ENCODE measurements around the gene ALDH4A1. TPM values are rescaled to one million over a fixed set of nuclear protein-coding genes. Genes with fewer than 3 reads are reported as not detected.

The ALDH4A1 gene
- total RNA-seq, 1 experiment from 2014 or later = 31.0 TPM

DNA sequence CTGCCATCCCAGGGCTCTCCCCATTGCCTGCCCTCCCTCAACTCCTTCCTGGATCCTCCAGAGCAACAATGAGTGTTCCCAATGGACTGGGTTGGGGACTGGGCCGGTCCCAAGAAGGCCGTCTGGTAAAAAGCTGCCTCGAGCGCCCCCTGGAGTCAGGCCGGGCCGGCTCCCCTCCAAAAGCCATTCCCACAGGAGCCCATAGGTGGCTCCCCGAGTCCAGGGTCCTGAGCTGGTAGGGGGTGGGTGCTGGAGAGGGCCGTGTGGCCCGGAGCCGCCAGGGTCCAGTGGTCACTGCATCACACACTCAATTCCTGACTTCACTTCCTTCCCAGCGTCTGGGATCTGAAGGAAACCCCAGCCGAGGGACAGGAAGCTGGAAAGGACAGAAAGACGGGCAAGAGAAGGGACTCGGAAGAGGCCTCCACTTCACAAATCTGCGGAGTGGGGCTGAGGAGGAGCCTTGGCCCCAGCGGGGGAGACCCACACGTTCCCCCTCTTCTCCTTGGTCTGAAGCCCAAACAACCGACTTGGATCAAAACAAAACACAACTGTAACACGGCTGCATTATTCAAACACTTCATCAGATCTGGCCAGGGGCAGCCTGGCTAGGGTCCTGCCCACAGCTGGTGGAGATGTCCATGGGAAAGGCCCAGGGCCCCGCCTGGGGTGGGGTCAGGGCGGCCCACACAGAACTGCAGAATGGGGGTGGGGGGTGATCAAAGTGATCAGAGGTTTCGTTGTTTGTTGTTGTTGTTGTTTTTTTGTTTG lies 10.9 kb upstream of the ALDH4A1 start (continued):
- TF ChIP-seq, protein P1, sequence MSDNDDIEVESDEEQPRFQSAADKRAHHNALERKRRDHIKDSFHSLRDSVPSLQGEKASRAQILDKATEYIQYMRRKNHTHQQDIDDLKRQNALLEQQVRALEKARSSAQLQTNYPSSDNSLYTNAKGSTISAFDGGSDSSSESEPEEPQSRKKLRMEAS (CRISPR knock-in tag; IDR thresholded peaks at IDR 0.05) = peak; percentile 24; the same call in 1 of the 2 replicates
- no peak for TF ChIP-seq TCF7 (CRISPR knock-in tag; IDR thresholded peaks at IDR 0.05; ENCODE audit: low read depth)

DNA sequence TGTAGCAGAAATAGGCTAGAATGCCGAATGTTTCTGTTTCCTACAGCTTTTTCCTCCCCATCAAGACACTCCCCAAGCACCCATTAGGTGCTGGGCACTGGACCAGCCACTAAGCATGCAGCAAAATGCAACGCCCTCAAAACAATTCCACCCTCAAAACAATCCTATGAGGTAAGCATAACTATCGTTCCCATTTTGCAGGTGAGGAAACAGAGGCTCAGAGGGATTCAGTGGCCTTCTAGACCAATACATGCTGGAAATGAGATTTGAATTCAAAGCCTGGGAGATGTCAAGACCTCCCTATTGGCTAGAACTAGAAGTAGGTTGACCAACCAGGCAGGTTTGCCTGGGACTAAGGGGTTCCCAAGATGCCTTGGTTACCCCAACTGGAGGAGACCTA lies 10.2 kb upstream of the ALDH4A1 start:
- Mint-ChIP-seq H3K27me3 (ENCODE audit: low read depth) (no peaks in the 10 kb centered on the region), H3K4me1 (peaks cover 11% of the 10 kb centered on the region), H3K9me3 (no peaks in the 10 kb centered on the region), H3K4me3 (no peak overlapping the region), H3K36me3 (no peaks in the 10 kb centered on the region; the same call in 1 of the 2 replicates), H3K27ac (no peak overlapping the region)
- DNase-seq (ENCODE audit: low spot score) (no peak), ATAC-seq (no peak)
- CTCF ChIA-PET = interaction anchor here (0.7 to 6.9 kb wide), 47 partner anchors 9 to 376 kb away, joined by 3 to 107 read pairs (median 8); partner anchors contain the start of genes AKR7A3, ALDH4A1 and IFFO2
- no peak for TF ChIP-seq ZBTB21 (CRISPR knock-in tag; IDR thresholded peaks at IDR 0.05; ENCODE audit: borderline replicate concordance)
- TF ChIP-seq ZNF416 (CRISPR knock-in tag; IDR thresholded peaks at IDR 0.05) = no peak
- no peak for TF ChIP-seq MLX (CRISPR knock-in tag; IDR thresholded peaks at IDR 0.05)
- TF ChIP-seq PREB (CRISPR knock-in tag; IDR thresholded peaks at IDR 0.05; ENCODE audit: borderline replicate concordance) = no peak
- TF ChIP-seq, protein P2, sequence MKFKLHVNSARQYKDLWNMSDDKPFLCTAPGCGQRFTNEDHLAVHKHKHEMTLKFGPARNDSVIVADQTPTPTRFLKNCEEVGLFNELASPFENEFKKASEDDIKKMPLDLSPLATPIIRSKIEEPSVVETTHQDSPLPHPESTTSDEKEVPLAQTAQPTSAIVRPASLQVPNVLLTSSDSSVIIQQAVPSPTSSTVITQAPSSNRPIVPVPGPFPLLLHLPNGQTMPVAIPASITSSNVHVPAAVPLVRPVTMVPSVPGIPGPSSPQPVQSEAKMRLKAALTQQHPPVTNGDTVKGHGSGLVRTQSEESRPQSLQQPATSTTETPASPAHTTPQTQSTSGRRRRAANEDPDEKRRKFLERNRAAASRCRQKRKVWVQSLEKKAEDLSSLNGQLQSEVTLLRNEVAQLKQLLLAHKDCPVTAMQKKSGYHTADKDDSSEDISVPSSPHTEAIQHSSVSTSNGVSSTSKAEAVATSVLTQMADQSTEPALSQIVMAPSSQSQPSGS (CRISPR knock-in tag; IDR thresholded peaks at IDR 0.05; ENCODE audit: borderline replicate concordance, low read depth) = no peak
- TF ChIP-seq, protein P1 (CRISPR knock-in tag; IDR thresholded peaks at IDR 0.05) = no peak
- TF ChIP-seq PRRX2 (CRISPR knock-in tag; IDR thresholded peaks at IDR 0.05) = no peak
- TF ChIP-seq, protein P3, sequence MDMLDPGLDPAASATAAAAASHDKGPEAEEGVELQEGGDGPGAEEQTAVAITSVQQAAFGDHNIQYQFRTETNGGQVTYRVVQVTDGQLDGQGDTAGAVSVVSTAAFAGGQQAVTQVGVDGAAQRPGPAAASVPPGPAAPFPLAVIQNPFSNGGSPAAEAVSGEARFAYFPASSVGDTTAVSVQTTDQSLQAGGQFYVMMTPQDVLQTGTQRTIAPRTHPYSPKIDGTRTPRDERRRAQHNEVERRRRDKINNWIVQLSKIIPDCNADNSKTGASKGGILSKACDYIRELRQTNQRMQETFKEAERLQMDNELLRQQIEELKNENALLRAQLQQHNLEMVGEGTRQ (CRISPR knock-in tag; IDR thresholded peaks at IDR 0.05) = no peak
- TF ChIP-seq, protein P4, sequence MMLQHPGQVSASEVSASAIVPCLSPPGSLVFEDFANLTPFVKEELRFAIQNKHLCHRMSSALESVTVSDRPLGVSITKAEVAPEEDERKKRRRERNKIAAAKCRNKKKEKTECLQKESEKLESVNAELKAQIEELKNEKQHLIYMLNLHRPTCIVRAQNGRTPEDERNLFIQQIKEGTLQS (CRISPR knock-in tag; conservative IDR thresholded peaks at IDR 0.05) = no peak
- TF ChIP-seq MYBL2 (CRISPR knock-in tag; IDR thresholded peaks at IDR 0.05) = no peak
- POLR2A ChIA-PET = interaction anchor here (0.6 to 1.0 kb wide), 3 partner anchors 29 to 254 kb away, joined by 3 to 4 read pairs (median 3); partner anchors contain the start of gene IFFO2

DNA sequence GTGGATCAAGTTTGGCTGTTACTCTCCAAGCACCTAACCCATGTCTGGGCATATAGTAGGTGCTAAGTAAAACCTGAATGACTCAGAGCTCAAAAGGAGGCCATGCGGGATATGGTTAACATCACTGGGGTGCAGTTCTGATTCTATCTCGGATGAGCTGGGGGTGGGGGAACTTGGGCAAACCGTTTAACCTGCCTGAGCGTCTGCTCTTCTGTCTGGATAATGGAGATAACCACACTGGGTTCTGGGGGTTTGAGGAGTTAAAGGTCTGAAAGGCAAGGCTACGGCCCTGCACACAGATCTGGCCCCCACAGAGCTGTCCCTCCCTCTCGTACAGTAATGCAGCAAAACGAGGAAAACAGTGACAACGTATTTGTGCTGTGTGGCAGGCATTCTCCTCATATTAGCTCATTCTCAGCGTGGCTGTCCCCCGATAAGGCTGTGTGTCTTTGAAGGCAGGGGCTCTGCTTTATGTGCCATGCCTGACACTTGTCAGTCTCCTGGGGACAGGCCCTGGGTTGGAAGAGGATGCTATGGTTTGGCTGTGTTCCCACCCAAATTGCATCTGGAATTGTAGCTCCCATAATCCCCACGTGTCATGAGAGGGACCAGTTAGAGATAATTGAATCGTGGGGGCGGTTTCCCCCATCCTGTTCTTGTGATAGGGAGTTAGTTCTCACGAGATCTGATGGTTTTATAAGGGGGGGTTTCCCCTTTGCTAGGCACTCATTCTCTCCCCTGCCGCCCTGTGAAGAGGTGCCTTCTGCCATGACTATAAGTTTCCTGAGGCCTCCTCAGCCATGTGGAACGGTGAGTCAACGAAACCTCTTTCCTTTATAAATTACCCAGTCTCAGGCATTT lies 6.8 kb upstream of the ALDH4A1 start:
- no peak for ATAC-seq
- H3K9me3 Mint-ChIP-seq = no peaks in the 10 kb centered on the region
- CTCF ChIA-PET = interaction anchor here (1.0 to 3.5 kb wide), 10 partner anchors 13 to 163 kb away, joined by 3 to 41 read pairs (median 12); partner anchors contain the start of gene IFFO2
- no peak overlapping the region for H3K27ac Mint-ChIP-seq
- H3K27me3 Mint-ChIP-seq (ENCODE audit: low read depth) = no peaks in the 10 kb centered on the region; the same call in 1 of the 2 replicates
- no peak overlapping the region for H3K4me3 Mint-ChIP-seq
- H3K36me3 Mint-ChIP-seq = no peaks in the 10 kb centered on the region; the same call in 1 of the 2 replicates
- peaks cover 15% of the 10 kb centered on the region for H3K4me1 Mint-ChIP-seq
- no peak for DNase-seq (ENCODE audit: low spot score)
- POLR2A ChIA-PET = no interaction called here
- no peak for TF ChIP-seq ZBTB21 (CRISPR knock-in tag; IDR thresholded peaks at IDR 0.05; ENCODE audit: borderline replicate concordance)
- no peak for TF ChIP-seq SMAD4 (CRISPR knock-in tag; IDR thresholded peaks at IDR 0.05)
- TF ChIP-seq CDX4 (CRISPR knock-in tag; IDR thresholded peaks at IDR 0.05; ENCODE audit: borderline replicate concordance) = no peak
- TF ChIP-seq JUN (CRISPR knock-in tag; IDR thresholded peaks at IDR 0.05) = no peak
- TF ChIP-seq SP1 (CRISPR knock-in tag; conservative IDR thresholded peaks at IDR 0.05) = no peak
- no peak for TF ChIP-seq NR2C2 (CRISPR knock-in tag; IDR thresholded peaks at IDR 0.05)
- no peak for TF ChIP-seq CREB1 (CRISPR knock-in tag; IDR thresholded peaks at IDR 0.05)
- TF ChIP-seq, protein P4 (CRISPR knock-in tag; conservative IDR thresholded peaks at IDR 0.05) = no peak
- TF ChIP-seq EMX1 (CRISPR knock-in tag; IDR thresholded peaks at IDR 0.05) = no peak
- TF ChIP-seq ZBTB43 (CRISPR knock-in tag; IDR thresholded peaks at IDR 0.05) = no peak
- TF ChIP-seq ZNF263 (CRISPR knock-in tag; IDR thresholded peaks at IDR 0.05; ENCODE audit: low read depth) = no peak
- no peak for TF ChIP-seq SMAD3 (CRISPR knock-in tag; IDR thresholded peaks at IDR 0.05; ENCODE audit: borderline replicate concordance)
